GM23338 (cell line): ENCODE results near the gene TLR6. TPM values are rescaled to one million over a fixed set of nuclear protein-coding genes. Genes with fewer than 3 reads are reported as not detected.

ENCODE experiments used
- ATAC-seq: fragments of 200-7000 bp; cut with Tn5 transposase; 3 replicates; pipeline ENCODE4 v1.9.1; 2020
- DNase-seq: peaks from one replicate; pipeline ENCODE4 v3.0.0-alpha.2; 2015; ENCODE audit warnings: low spot score
- H2AFZ ChIP-seq: fragments of 200-600 bp; sonication (generic); 2 replicates; pipeline ENCODE4 v1.8.0; 2016; ENCODE audit warnings: antibody characterized with exemption, mild to moderate bottlenecking, moderate library complexity
- H3F3A ChIP-seq: fragments of 200-600 bp; sonication (generic); replicated peaks from 2 replicates; pipeline ENCODE4 v1.8.0; 2017; ENCODE audit warnings: antibody characterized with exemption, mixed run types, low read depth
- H3K27ac ChIP-seq: fragments of 200-600 bp; sonication (generic); 2 replicates; pipeline ENCODE4 v1.6.1; 2016; ENCODE audit warnings: low read depth
- H3K27me3 ChIP-seq: fragments of 200-600 bp; sonication (generic); 2 replicates; pipeline ENCODE4 v1.8.0; 2016; ENCODE audit warnings: mild to moderate bottlenecking, mixed run types, moderate library complexity; ENCODE audit not compliant: insufficient read depth
- H3K36me3 ChIP-seq: fragments of 200-600 bp; sonication (generic); 2 replicates; pipeline ENCODE4 v1.8.0; 2016; ENCODE audit warnings: mild to moderate bottlenecking; ENCODE audit not compliant: insufficient read depth
- H3K4me1 ChIP-seq: fragments of 200-600 bp; sonication (generic); 2 replicates; pipeline ENCODE4 v1.8.0; 2016; ENCODE audit warnings: mild to moderate bottlenecking, moderate library complexity; ENCODE audit not compliant: insufficient read depth
- H3K4me2 ChIP-seq: fragments of 200-600 bp; sonication (generic); 2 replicates; pipeline ENCODE4 v1.7.1; 2017; ENCODE audit warnings: mixed run types
- H3K4me3 ChIP-seq: fragments of 200-600 bp; sonication (generic); 2 replicates; pipeline ENCODE4 v1.6.1; 2016; ENCODE audit warnings: mixed run types
- H3K79me2 ChIP-seq: fragments of 200-600 bp; sonication (generic); replicated peaks from 2 replicates; pipeline ENCODE4 v1.8.0; 2017; ENCODE audit warnings: mild to moderate bottlenecking; ENCODE audit not compliant: insufficient read depth
- H3K9me2 ChIP-seq: fragments of 200-600 bp; sonication (generic); 2 replicates; pipeline ENCODE4 v1.8.0; 2017; ENCODE audit not compliant: insufficient read depth
- H4K20me1 ChIP-seq: fragments of 200-600 bp; sonication (generic); replicated peaks from 2 replicates; pipeline ENCODE4 v1.8.0; 2017; ENCODE audit warnings: mild to moderate bottlenecking; ENCODE audit not compliant: insufficient read depth
- H3K27ac Mint-ChIP-seq: 2 replicates; pipeline ENCODE4 v1.8.0; 2020; ENCODE audit warnings: inconsistent platforms, mild to moderate bottlenecking, moderate library complexity, mixed read lengths
- H3K27me3 Mint-ChIP-seq: 3 replicates; pipeline ENCODE4 v1.8.0; 2022; ENCODE audit warnings: low read depth, mild to moderate bottlenecking, moderate library complexity, mixed read lengths, inconsistent platforms; ENCODE audit not compliant: insufficient read depth, poor library complexity
- H3K36me3 Mint-ChIP-seq: 3 replicates; pipeline ENCODE4 v1.8.0; 2021; ENCODE audit warnings: low read depth, mild to moderate bottlenecking, inconsistent platforms, moderate library complexity, mixed read lengths
- H3K4me1 Mint-ChIP-seq: 3 replicates; pipeline ENCODE4 v1.8.0; 2020; ENCODE audit warnings: mild to moderate bottlenecking, inconsistent platforms, mixed read lengths
- H3K4me3 Mint-ChIP-seq: 3 replicates; pipeline ENCODE4 v1.8.0; 2021; ENCODE audit warnings: moderate library complexity, mild to moderate bottlenecking, inconsistent platforms, mixed read lengths
- H3K9me3 Mint-ChIP-seq: 3 replicates; pipeline ENCODE4 v1.8.0; 2020; ENCODE audit warnings: moderate library complexity, mild to moderate bottlenecking, inconsistent platforms, mixed read lengths
- CREB1 ChIP-seq: fragments of 250-450 bp; sonication (Bioruptor Pico); IDR thresholded peaks from 2 replicates; pipeline ENCODE4 v1.5.0; 2020; ENCODE audit warnings: low read depth, mild to moderate bottlenecking, moderate library complexity
- ETS1 ChIP-seq: IDR thresholded peaks from 2 replicates; pipeline ENCODE4 v1.6.1; 2016; ENCODE audit warnings: antibody characterized with exemption
- EZH2 ChIP-seq: fragments of 200-600 bp; sonication (generic); IDR thresholded peaks from one replicate; pipeline ENCODE4 v1.8.0; 2017; ENCODE audit warnings: antibody characterized with exemption, mild to moderate bottlenecking, low read depth; ENCODE audit not compliant: unreplicated experiment
- EZH2phosphoT487 ChIP-seq: fragments of 200-600 bp; sonication (generic); IDR thresholded peaks from one replicate; pipeline ENCODE4 v1.8.1; 2018; ENCODE audit warnings: antibody characterized with exemption; ENCODE audit not compliant: unreplicated experiment
- JUNB ChIP-seq: IDR thresholded peaks from one replicate; pipeline ENCODE4 v1.6.1; 2016; ENCODE audit warnings: antibody characterized with exemption; ENCODE audit not compliant: unreplicated experiment
- NANOG ChIP-seq: IDR thresholded peaks from 2 replicates; pipeline ENCODE4 v1.6.1; 2016; ENCODE audit warnings: antibody characterized with exemption, borderline replicate concordance
- POLR2AphosphoS5 ChIP-seq: IDR thresholded peaks from 2 replicates; pipeline ENCODE4 v1.6.1; 2016; ENCODE audit warnings: antibody characterized with exemption, low read depth
- REST ChIP-seq: IDR thresholded peaks from one replicate; pipeline ENCODE4 v1.6.1; 2018; ENCODE audit warnings: antibody characterized with exemption; ENCODE audit not compliant: unreplicated experiment
- STAT1 ChIP-seq: IDR thresholded peaks from one replicate; pipeline ENCODE4 v1.6.1; 2016; ENCODE audit warnings: antibody characterized with exemption; ENCODE audit not compliant: unreplicated experiment
- ZNF114 ChIP-seq: fragments of 250-450 bp; sonication (Bioruptor Pico); IDR thresholded peaks from 2 replicates; pipeline ENCODE4 v1.5.0; 2020; ENCODE audit warnings: mild to moderate bottlenecking, moderate library complexity
- ZNF331 ChIP-seq: fragments of 250-450 bp; sonication (Bioruptor Pico); IDR thresholded peaks from 2 replicates; pipeline ENCODE4 v1.5.0; 2020; ENCODE audit warnings: low read depth, mild to moderate bottlenecking, moderate library complexity
- ZNF462 ChIP-seq: fragments of 250-450 bp; sonication (Bioruptor Pico); IDR thresholded peaks from 2 replicates; pipeline ENCODE4 v1.5.0; 2020; ENCODE audit warnings: mild to moderate bottlenecking, moderate library complexity
- polyA plus RNA-seq: library from polyadenylated mRNA; unstranded; fragments of >200 nt; fragmentation: Nextera tagmentation; extraction: Ambion mirVana; gene quantifications from 2 replicates; pipeline ENCODE4 v1.2.1, GENCODE V29; 2016
- total RNA-seq: library from RNA; depleted of rRNA; stranded (reverse); fragments of >200 nt; shearing (Covaris generic); gene quantifications from 2 replicates; pipeline ENCODE4 v1.2.3, GENCODE V29; 2014

The TLR6 gene
- total and polyA plus RNA-seq, 2 experiments from 2014 or later = 0.14 TPM; not detected in 1

- TF ChIP-seq ZNF462 (CRISPR knock-in tag) (no peak), STAT1 (no peak), CREB1 (no peak), ZNF331 (CRISPR knock-in tag) (no peak), EZH2 (no peak), POLR2AphosphoS5 (no peak)
These were observed 27.4 kb downstream of the TLR6 start (continued) for GRCh38 chr4:38829237-38829636.

GRCh38 chr4:38823766-38824165, 32.9 kb downstream of the TLR6 start:
- Mint-ChIP-seq H3K9me3 (peaks cover 14% of the 10 kb centered on the region), H3K4me1 (no peaks in the 10 kb centered on the region), H3K4me3 (no peak overlapping the region), H3K36me3 (peaks cover 7% of the 10 kb centered on the region; the same call in 2 of the 3 replicates), H3K27ac (no peak overlapping the region), H3K27me3 (no peaks in the 10 kb centered on the region)
- no peaks in the 10 kb centered on the region for H3K79me2 ChIP-seq
- no peak overlapping the region for H3K4me2 ChIP-seq
- ATAC-seq (no peak), DNase-seq (no peak)
- no peak overlapping the region for H2AFZ ChIP-seq
- H3K36me3 ChIP-seq = no peaks in the 10 kb centered on the region
- H3K9me2 ChIP-seq = peaks cover 5% of the 10 kb centered on the region; the same call in 1 of the 2 replicates
- no peaks in the 10 kb centered on the region for H4K20me1 ChIP-seq
- H3K4me3 ChIP-seq = no peak overlapping the region
- no peaks in the 10 kb centered on the region for H3K27me3 ChIP-seq
- no peaks in the 10 kb centered on the region for H3K4me1 ChIP-seq
- no peak overlapping the region for H3K27ac ChIP-seq
- no peaks in the 10 kb centered on the region for H3F3A ChIP-seq
- TF ChIP-seq ETS1 (no peak), EZH2phosphoT487 (no peak), STAT1 (no peak), ZNF114 (no peak), REST (no peak), CREB1 (no peak), JUNB (no peak), POLR2AphosphoS5 (no peak), EZH2 (no peak), NANOG (no peak)
